Chondrocyte (in vitro differentiated cells): ENCODE data around the gene ENTPD7. TPM values are rescaled to one million over a fixed set of nuclear protein-coding genes. Genes with fewer than 3 reads are reported as not detected.

Source experiments
- DNase-seq: peaks from one replicate; pipeline ENCODE4 v3.0.0; 2021; ENCODE audit warnings: mixed read lengths, low spot score
- H3K27ac Mint-ChIP-seq: one replicate; pipeline ENCODE4 v1.8.0; 2021; ENCODE audit warnings: mild to moderate bottlenecking, moderate library complexity, mixed read lengths; ENCODE audit not compliant: unreplicated experiment
- H3K27me3 Mint-ChIP-seq: 2 replicates; pipeline ENCODE4 v1.8.0; 2021; ENCODE audit warnings: low read depth, mixed read lengths
- H3K36me3 Mint-ChIP-seq: 2 replicates; pipeline ENCODE4 v1.8.0; 2021; ENCODE audit warnings: low read depth, mixed read lengths
- H3K4me1 Mint-ChIP-seq: 2 replicates; pipeline ENCODE4 v1.8.0; 2021; ENCODE audit warnings: low read depth, mild to moderate bottlenecking, mixed read lengths
- H3K4me3 Mint-ChIP-seq: one replicate; pipeline ENCODE4 v1.8.0; 2021; ENCODE audit warnings: mild to moderate bottlenecking, moderate library complexity, mixed read lengths; ENCODE audit not compliant: unreplicated experiment
- H3K9me3 Mint-ChIP-seq: 2 replicates; pipeline ENCODE4 v1.8.0; 2021; ENCODE audit warnings: low read depth, mixed read lengths
- long read RNA-seq: library from polyadenylated mRNA; stranded (forward); transcript quantifications from one replicate; pipeline ENCODE4 v2.0.0, GENCODE V29; 2021
- total RNA-seq: library from RNA; stranded (reverse); gene quantifications from 3 replicates; pipeline ENCODE4 v1.2.1, GENCODE V29; 2021
- TF ChIP-seq, protein P1 (sequence below): fragments of 200-600 bp; sonication (generic); IDR thresholded peaks from 2 replicates; pipeline ENCODE4 v1.5.0; 2021; ENCODE audit warnings: antibody characterized with exemption, mild to moderate bottlenecking, moderate library complexity

ENTPD7 gene, protein sequence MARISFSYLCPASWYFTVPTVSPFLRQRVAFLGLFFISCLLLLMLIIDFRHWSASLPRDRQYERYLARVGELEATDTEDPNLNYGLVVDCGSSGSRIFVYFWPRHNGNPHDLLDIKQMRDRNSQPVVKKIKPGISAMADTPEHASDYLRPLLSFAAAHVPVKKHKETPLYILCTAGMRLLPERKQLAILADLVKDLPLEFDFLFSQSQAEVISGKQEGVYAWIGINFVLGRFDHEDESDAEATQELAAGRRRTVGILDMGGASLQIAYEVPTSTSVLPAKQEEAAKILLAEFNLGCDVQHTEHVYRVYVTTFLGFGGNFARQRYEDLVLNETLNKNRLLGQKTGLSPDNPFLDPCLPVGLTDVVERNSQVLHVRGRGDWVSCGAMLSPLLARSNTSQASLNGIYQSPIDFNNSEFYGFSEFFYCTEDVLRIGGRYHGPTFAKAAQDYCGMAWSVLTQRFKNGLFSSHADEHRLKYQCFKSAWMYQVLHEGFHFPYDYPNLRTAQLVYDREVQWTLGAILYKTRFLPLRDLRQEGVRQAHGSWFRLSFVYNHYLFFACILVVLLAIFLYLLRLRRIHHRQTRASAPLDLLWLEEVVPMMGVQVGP
- 28.8 to 32.3 TPM (median 29.5 TPM) in 3 replicates for total RNA-seq
- long read RNA-seq, transcript ENTPD7-201 (13 exons, 3,550 nt), result major isoform, 27 of 39 reads
- long read RNA-seq, partial matches to known transcripts, result 1 of 39 reads
- long read RNA-seq, other reads (novel, unspliced or antisense), result 11 of 39 reads

DNA sequence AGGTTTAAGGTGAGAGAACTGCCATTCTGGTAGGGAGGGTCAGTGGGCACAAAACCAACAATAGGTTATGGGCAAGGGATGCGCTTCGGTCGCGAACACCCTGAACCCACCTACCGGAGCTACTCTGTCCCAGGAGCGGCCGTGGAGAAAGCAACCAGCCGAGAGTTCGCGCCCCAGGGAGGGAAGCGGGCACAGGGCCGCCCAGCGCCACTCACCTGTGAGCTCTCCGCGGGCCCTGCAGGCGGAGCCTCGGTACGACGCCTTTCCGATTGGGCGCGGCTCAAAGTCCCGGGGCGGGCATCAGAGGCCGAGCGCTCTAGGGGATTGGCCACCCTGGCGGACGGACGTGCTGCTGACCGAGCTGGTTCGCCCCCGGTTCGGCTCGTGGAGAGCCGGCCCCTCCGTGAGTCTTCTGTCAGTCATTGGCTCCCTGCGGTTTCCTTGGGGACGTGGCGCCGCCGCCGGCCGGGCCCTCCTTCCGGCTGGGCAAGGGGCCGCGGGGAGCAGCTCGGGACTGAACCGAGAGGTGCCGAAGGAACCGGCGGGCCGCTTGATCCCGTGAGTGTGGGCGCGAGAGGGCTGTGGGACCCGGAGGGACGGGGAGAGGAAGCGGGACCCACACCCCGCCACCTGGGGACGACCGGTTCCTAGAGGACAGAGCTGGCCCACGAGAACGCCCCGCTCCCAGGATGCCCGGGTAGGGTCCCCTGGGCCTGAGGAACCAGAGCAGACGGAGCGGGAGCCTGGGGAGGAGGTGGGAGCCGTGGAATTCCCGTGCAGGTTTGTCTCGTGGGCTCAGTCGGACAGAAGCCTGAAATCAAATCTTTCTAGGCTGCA is at the start of gene ENTPD7:
Gene ENTPD7, plus strand, starts transcription at position 479 of the 837 bp plus-strand sequence. CDS start 448 bp downstream, outside the sequence.
- peak within 1 kb of the TSS; percentile 94 for H3K27ac Mint-ChIP-seq
- no peaks in the 10 kb centered on the region for H3K9me3 Mint-ChIP-seq
- H3K4me1 Mint-ChIP-seq, result peaks cover 36% of the 10 kb centered on the region
- peak within 1 kb of the TSS; percentile 80 for H3K4me3 Mint-ChIP-seq
- TF ChIP-seq, protein P1, sequence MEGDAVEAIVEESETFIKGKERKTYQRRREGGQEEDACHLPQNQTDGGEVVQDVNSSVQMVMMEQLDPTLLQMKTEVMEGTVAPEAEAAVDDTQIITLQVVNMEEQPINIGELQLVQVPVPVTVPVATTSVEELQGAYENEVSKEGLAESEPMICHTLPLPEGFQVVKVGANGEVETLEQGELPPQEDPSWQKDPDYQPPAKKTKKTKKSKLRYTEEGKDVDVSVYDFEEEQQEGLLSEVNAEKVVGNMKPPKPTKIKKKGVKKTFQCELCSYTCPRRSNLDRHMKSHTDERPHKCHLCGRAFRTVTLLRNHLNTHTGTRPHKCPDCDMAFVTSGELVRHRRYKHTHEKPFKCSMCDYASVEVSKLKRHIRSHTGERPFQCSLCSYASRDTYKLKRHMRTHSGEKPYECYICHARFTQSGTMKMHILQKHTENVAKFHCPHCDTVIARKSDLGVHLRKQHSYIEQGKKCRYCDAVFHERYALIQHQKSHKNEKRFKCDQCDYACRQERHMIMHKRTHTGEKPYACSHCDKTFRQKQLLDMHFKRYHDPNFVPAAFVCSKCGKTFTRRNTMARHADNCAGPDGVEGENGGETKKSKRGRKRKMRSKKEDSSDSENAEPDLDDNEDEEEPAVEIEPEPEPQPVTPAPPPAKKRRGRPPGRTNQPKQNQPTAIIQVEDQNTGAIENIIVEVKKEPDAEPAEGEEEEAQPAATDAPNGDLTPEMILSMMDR, result peak; percentile 55
- DNase-seq, result peak; percentile 99
- no peaks in the 10 kb centered on the region for H3K27me3 Mint-ChIP-seq
- H3K36me3 Mint-ChIP-seq, result peaks cover 4% of the 10 kb centered on the region

DNA sequence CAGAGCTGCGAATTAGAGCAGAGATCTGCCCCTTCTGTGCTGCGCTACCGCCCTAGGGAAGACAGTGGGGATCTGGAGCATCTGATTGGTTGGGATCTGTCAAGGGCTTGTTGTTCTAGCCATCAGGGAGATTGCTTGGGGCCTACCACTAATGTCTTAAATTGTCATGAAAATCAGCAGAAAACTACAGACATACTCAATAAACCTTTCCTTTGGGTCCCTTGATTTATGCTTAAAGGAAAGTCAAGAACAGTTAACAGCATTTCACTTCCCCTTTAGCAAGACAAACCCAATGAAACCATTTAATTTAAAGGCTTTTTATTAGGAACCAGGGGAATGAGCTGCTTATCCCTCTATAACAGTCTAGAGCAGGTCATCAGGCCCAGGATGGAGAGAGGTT is 49.1 kb upstream of the ENTPD7 start:
- peaks cover under 1% of the 10 kb centered on the region for H3K9me3 Mint-ChIP-seq
- no peaks in the 10 kb centered on the region for H3K27me3 Mint-ChIP-seq
- no peak overlapping the region for H3K4me3 Mint-ChIP-seq
- H3K27ac Mint-ChIP-seq, result no peak overlapping the region
- peaks cover 6% of the 10 kb centered on the region for H3K36me3 Mint-ChIP-seq
- no peak for DNase-seq
- TF ChIP-seq, protein P1, result no peak
- no peaks in the 10 kb centered on the region for H3K4me1 Mint-ChIP-seq

DNA sequence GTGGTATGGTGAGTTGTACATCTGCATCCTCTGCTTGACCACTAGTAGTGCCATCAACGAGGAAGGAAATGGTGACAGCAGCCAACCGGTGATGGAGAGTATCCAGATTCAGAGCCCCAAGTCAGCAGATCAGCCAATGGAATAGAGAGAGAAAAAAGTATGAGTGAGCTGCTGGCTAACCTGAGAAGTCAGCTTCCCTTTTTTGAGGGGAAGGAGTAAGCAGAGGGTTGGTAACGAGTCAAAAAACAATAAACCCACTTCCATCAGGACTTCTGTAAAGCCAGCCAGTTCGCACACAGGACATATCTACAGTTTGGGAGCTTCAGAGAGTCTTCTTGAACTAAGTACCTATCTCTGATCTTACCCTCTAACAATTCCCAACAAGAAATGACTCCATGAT is 48.0 kb upstream of the ENTPD7 start:
- Mint-ChIP-seq H3K27ac (no peak overlapping the region), H3K4me3 (no peak overlapping the region), H3K9me3 (no peaks in the 10 kb centered on the region), H3K27me3 (no peaks in the 10 kb centered on the region), H3K4me1 (no peaks in the 10 kb centered on the region), H3K36me3 (peaks cover 6% of the 10 kb centered on the region)
- TF ChIP-seq, protein P1, result no peak
- DNase-seq, result no peak

DNA sequence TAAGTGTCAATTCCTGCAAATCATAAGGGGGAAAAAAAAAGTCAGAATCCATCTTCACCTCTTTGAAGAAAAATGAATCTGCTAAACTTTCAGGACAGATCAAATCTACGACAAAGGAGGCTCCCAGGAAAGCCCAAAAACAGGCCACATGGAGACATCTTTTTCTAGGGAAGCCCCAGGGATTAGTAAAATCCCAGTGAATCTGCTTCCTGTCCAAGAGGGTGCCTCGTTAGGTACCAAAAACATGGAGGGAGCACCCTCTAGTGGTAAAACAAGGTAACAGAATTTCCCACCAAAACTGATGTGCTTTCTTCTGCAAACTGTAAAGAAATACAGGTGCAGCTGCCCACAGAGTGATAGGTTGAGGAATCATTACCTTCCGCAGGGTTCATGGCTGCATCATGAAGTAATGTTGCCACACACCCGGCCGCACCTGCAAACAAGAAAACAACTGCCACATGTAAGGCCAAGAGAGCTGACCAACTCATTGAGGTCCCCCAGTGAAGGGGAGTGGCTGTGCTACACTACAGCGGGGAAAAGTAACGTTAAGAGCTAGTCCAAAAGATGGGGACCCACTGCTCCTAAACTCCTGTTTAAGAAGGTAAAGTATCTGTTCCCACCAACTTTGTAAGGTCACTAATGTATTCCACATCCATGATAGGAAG is 47.0 kb upstream of the ENTPD7 start:
- H3K4me3 Mint-ChIP-seq, result no peak overlapping the region
- no peak overlapping the region for H3K27ac Mint-ChIP-seq
- peaks cover 2% of the 10 kb centered on the region for H3K4me1 Mint-ChIP-seq
- peaks cover 6% of the 10 kb centered on the region for H3K36me3 Mint-ChIP-seq
- no peak for DNase-seq
- H3K27me3 Mint-ChIP-seq, result no peaks in the 10 kb centered on the region
- H3K9me3 Mint-ChIP-seq, result no peaks in the 10 kb centered on the region
- TF ChIP-seq, protein P1, result peak; percentile 91
